KG1 (cell line): ENCODE data around the gene SLC19A2.
"Not testable (repeated sequence)": the region's sequence is repeated elsewhere in the genome, so short reads cannot be mapped to it uniquely, and the experiment has no call there.

Experiments
- DNase-seq: peaks from one replicate; lab custom pipeline; 2025; lab: John Stamatoyannopoulos, UW

The SLC19A2 gene

DNA sequence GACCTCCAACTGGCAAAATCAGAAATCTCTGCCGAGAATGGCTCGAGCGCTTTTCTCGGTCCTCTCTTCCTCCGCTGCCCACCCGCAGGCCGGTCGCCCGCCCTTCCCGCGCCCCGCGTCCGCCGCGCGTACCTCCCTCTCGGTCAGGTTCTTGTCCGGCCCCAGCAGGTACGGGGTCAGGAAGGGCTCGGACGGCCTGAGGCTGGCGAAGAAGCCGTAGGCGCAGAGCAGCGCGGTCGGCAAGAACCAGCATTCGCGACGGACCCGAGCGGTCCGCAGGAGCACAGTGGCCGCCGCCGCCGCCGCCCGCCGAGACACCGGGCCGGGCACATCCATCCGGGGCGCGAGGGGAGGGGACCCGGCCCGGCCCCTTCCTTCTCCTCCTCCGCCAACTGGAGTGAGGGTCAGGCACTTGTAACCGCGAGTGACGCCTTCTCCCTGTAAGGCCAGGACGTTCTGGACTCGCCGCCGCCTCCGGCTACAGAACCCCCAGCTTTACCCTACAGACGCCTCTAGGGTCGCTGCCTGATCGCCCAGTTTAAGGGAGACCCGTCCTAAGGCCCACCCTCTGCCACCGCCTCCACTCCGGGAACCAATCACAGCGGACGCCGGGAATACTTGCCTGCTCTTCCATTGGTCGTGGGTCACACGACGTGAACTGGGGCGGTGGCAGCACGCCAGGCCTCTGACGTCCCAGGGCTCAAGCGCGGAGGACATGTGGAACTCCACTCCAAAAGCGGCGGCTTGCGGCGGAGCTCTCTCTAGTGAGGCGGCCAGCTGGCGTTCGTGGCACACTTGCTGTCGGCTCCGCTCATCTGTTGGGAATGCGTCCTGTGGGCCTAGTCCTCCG, at the start of gene SLC19A2:
TSS of gene SLC19A2 (minus strand) at position 514 of the 850 bp plus-strand sequence. CDS start at position 336, 178 bp downstream.
- DNase-seq, result peak; percentile 94

DNA sequence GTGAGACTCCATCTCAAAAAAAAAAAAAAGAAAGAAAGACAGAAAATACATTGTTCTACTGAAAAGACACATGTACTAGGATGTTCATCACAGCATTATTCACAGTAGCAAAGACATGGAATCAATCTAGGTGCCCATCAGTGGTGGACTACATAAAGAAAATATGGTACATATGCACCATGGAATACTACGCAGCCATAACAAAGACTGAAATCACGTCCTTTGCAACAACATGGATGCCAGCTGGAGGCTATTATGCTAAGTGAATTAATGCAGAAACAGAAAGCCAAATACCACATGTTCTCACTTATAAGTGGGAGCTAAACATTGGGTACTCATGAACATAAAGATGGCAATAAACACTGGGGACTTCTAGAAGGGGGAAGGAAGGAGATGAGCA, 48.9 kb upstream of the SLC19A2 start:
- DNase-seq, result no peak

DNA sequence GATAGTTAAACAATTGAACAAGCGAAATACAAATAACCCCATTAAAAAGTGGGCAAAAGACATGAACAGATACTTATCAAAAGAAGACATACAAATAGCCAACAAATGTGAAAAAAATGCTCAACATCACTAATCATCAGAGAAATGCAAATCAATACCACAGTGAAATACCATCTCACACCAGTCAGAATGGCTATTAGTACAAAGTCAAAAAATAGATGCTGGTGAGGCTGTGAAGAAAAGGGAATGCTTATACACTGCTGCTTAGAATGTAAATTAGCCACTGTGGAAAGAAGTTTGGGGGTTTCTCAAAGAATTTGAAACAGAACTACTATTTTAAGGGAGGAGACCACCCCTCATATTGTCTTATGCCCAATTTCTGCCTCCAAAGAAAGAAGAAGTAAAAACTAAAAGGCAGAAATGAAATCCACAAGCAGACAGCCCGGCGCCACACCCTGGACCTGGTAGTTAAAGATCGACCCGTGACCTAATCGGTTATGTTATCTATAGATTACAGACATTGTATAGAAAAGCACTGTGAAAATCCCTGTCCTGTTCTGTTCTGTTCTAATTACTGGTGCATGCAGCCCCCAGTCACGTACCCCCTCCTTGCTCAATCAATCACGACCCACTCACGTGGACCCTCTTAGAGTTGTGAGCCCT, 47.9 kb upstream of the SLC19A2 start:
- not testable (repeated sequence) for DNase-seq

- DNase-seq, result no peak
These were observed 44.7 kb upstream of the SLC19A2 start for GRCh38 chr1:169530448-169530847.

DNA sequence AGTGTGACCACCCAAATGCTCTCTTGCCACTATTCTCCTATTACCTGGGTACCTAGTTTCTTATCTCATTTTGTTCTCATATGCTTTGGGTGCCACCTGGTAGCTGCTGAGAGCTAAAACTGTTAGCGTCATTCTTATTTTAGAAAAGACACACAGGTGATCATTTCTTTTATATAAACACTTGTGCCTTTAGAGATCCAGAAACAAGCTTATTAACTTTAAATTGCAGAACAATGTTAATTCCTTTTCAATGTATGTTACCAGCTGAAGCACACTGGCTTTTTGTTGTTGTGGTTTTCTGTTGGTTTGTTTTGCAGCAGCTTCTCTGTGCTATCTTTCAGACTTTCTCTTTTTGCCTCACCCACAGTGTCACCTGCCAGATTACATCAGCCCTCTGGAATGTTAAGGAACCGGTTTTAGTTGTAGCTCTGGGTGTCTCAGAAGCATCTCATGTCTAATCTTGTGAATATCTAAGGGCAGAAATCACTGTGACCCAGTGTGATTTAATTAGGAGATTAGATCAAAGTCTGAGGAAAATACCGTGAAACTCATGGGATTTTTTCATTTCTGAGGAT, 43.4 kb upstream of the SLC19A2 start:
- no peak for DNase-seq

GRCh38 chr1:169528215-169529067, 42.7 kb upstream of the SLC19A2 start:
- no peak for DNase-seq

- no peak for DNase-seq
These were observed 41.9 kb upstream of the SLC19A2 start for GRCh38 chr1:169527451-169528214.

GRCh38 chr1:169527001-169527400, 41.3 kb upstream of the SLC19A2 start:
- DNase-seq, result no peak

DNA sequence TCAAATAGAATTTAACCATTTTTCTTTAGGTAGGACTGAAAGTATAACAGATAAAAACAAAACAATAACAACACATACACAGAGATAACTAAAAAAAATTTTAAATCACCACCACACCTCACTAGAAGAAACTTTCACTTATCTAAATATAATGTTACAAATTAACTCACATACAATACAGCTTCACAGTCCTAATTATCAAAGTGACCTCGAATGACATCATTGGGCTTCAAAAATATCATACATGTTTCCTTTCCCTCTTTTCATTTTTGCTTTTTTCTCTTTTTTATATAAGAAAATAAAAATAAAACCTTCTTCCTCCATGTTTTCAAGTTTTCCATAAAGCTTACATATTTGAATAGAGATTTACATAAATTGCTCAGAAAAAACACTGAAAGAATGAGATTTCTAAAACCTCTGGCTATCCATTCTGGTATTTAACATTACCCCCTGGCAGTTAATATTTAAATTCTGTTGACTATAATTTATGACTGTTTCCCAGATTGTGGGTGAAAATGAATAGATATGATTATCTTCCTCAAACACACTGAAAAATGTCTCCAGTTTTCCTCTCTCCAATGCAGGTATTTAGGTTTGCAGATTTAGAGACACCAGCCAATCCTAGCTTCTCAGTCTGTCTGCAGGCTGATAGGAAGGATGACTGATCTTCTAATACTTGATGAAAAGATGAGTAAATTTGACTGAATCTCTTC, 40.5 kb upstream of the SLC19A2 start:
- DNase-seq, result no peak

DNA sequence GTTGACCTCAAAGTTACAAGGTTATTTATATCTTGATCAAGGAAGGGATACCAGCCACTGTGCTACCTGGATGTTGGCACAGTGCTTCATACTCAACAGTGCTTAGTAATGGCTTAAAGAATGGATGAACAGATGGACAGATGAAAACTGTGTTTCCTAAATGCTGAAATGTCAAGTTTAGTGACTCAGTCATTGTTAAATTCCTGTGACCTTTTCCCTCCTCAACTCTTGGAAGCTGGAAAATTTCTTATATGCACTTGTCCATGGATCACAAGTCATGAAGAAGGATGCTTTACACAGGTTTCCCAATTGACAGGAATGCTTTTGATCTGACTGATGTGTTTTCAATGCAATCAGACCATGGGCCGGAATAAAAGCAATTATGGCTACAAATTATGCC, 39.6 kb upstream of the SLC19A2 start:
- no peak for DNase-seq

DNA sequence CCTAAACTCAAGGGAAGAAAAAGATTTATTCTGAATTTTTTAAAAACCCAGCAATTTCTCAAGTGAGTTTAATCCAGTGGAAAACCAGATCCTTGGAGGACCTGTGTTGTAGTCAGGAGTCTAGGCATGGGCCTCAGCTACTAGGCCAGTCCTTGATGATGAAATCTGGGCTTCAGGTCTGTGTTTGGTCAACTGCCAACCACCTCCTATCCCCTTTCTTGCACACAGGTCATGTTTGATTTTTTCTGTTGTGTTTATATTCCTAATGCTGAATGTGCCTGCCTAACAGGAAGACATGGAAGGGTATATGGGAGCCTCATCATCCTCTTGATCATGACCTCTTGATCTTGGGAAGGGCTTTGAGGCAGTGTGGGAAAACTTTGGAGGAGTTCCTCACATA, 38.2 kb upstream of the SLC19A2 start:
- no peak for DNase-seq

- DNase-seq, result no peak
These were observed 35.5 kb upstream of the SLC19A2 start for GRCh38 chr1:169521226-169521625.

- no peak for DNase-seq
These were observed 31.9 kb upstream of the SLC19A2 start for GRCh38 chr1:169517558-169518186.

GRCh38 chr1:169515641-169516040, 29.9 kb upstream of the SLC19A2 start:
- DNase-seq, result no peak

DNA sequence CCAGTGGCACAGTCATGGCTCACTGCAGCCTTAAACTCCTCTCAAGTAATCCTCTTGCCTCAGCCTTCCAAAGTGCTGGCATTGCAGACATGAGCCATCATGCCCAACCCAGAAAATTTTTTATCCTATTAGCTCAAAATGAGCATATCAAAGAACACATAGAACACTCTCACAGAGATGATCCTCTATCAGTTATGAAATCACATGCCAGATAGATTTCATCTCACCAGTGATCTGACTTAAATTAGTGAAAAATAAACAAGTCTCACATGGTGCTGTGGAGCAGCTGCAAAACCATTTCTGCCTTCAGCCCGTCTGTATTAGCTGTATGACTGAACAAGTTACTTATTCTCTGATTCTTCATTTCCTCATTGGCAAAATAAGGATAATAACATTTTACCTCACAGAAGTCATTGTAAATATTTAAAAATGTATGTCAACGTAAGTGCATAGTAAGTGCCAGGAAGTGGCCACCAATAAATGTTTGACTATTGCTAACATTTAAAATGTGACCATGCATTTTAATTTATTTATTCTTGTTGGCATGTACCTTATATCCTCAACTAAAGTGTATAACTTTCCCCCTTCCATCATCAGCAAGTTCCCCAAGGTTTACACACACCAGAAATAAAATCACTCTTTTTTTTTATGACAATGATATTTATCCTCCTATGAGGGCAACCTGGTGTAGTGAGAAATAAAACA, 29.0 kb upstream of the SLC19A2 start:
- no peak for DNase-seq

GRCh38 chr1:169513208-169513607, 27.5 kb upstream of the SLC19A2 start:
- no peak for DNase-seq

GRCh38 chr1:169511316-169512005, 25.7 kb upstream of the SLC19A2 start:
- DNase-seq, result no peak

GRCh38 chr1:169510060-169510459, 24.3 kb upstream of the SLC19A2 start:
- DNase-seq, result no peak

DNA sequence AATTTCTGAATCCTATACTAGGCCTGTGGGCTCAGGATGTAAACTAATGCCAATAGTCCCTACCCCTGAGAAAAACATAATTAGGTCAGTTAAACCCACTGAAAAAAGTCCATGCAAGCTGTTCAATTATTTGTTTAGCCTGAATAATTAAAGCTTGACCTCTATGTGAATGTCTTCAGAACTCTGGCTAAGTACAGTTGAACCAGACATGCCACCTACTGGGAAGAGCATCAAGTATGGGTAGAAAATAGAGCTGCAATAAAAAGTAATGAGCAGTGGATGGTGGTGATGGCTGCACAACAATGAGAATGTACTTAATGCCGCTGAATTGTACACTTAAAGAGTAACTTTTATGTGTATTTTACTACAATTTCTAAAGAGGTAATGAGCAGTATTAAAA, 23.6 kb upstream of the SLC19A2 start:
- no peak for DNase-seq
